PC-9 (cell line): ENCODE data around the gene CNTN4. TPM values are rescaled to one million over a fixed set of nuclear protein-coding genes. Genes with fewer than 3 reads are reported as not detected.

Experiments used
- BruUV-seq: library from RNA; stranded (reverse); fragments of 400-500 nt; replicated peaks from 2 replicates; lab custom pipeline; 2021; lab: Mats Ljungman, UMichigan
- CTCF ChIA-PET: fragments of 300-600 bp; sonication (Branson Sonifier 250); formaldehyde crosslinking; loops from one replicate; lab custom pipeline; 2022; ENCODE audit warnings: antibody characterized with exemption; lab: Charles Lee
- POLR2A ChIA-PET: fragments of 300-600 bp; sonication (Branson Sonifier 250); formaldehyde crosslinking; loops from one replicate; lab custom pipeline; 2022; ENCODE audit warnings: antibody characterized with exemption; ENCODE audit not compliant: unreplicated experiment; lab: Charles Lee
- DNase-seq, 2 experiments: peaks; one replicate each; pipeline versions ENCODE4 v3.0.0 to v3.0.0-alpha.2; 2015 to 2022; ENCODE audit warnings: mixed read lengths in 1 of 2
- H2AFZ ChIP-seq: fragments of 200-600 bp; sonication (generic); 2 replicates; pipeline ENCODE4 v1.8.1; 2017; ENCODE audit warnings: antibody characterized with exemption
- H3F3A ChIP-seq: fragments of 200-600 bp; sonication (generic); 2 replicates; pipeline ENCODE4 v1.8.1; 2017; ENCODE audit warnings: antibody characterized with exemption, mild to moderate bottlenecking, low read depth; ENCODE audit not compliant: insufficient read depth
- H3K27ac ChIP-seq: fragments of 200-600 bp; sonication (generic); 2 replicates; pipeline ENCODE4 v1.6.1; 2016; ENCODE audit warnings: mixed run types
- H3K27me3 ChIP-seq: fragments of 200-600 bp; sonication (generic); 2 replicates; pipeline ENCODE4 v1.6.1; 2016; ENCODE audit warnings: low read depth, mixed run types; ENCODE audit not compliant: insufficient read depth
- H3K36me3 ChIP-seq: fragments of 200-600 bp; sonication (generic); 2 replicates; pipeline ENCODE4 v1.6.1; 2016; ENCODE audit warnings: low read depth, mixed run types
- H3K4me1 ChIP-seq: fragments of 200-600 bp; sonication (generic); replicated peaks from 2 replicates; pipeline ENCODE4 v1.6.1; 2016; ENCODE audit warnings: mixed run types; ENCODE audit not compliant: insufficient read depth
- H3K4me2 ChIP-seq: fragments of 200-600 bp; sonication (generic); 2 replicates; pipeline ENCODE4 v1.6.1; 2017; ENCODE audit warnings: mixed run types
- H3K4me3 ChIP-seq: fragments of 200-600 bp; sonication (generic); 2 replicates; pipeline ENCODE4 v1.6.1; 2016; ENCODE audit warnings: mixed run types
- H3K79me2 ChIP-seq: fragments of 200-600 bp; sonication (generic); 2 replicates; pipeline ENCODE4 v1.6.1; 2017; ENCODE audit warnings: low read depth, mixed run types
- H3K9me2 ChIP-seq: fragments of 200-600 bp; sonication (generic); 2 replicates; pipeline ENCODE4 v1.8.1; 2017; ENCODE audit warnings: mild to moderate bottlenecking; ENCODE audit not compliant: insufficient read depth
- H3K9me3 ChIP-seq: fragments of 200-600 bp; sonication (generic); 2 replicates; pipeline ENCODE4 v1.8.1; 2016; ENCODE audit warnings: low read depth; ENCODE audit not compliant: insufficient read depth
- H4K20me1 ChIP-seq: fragments of 200-600 bp; sonication (generic); 2 replicates; pipeline ENCODE4 v1.8.1; 2017; ENCODE audit not compliant: insufficient read depth
- CTCF ChIP-seq: fragments of 200-600 bp; sonication (generic); conservative IDR thresholded peaks from 2 replicates; pipeline ENCODE4 v1.6.1; 2017; ENCODE audit warnings: mixed run types, antibody characterized with exemption, mild to moderate bottlenecking, moderate library complexity
- EZH2 ChIP-seq: fragments of 200-600 bp; sonication (generic); IDR thresholded peaks from 2 replicates; pipeline ENCODE4 v1.8.0; 2017; ENCODE audit warnings: antibody characterized with exemption, low read depth
- intact Hi-C: fragments of 100-400 bp; cut with micrococcal nuclease; formaldehyde crosslinking; loops from one replicate; pipeline ENCODE4 v1.10.0; 2022; ENCODE audit not compliant: unreplicated experiment
- total RNA-seq: library from RNA; stranded (reverse); gene quantifications from 2 replicates; pipeline ENCODE4 v1.2.3, GENCODE V29; 2021

The CNTN4 gene
- total RNA-seq, 1 experiment from 2014 or later = not detected

GRCh38 chr3:2454865-2455264, 356.2 kb downstream of the CNTN4 start:
- Histone ChIP-seq H3K4me2 (no peak overlapping the region), H2AFZ (no peak overlapping the region), H3K9me2 (no peaks in the 10 kb centered on the region), H3K79me2 (no peaks in the 10 kb centered on the region), H3K4me1 (no peaks in the 10 kb centered on the region), H3K36me3 (no peaks in the 10 kb centered on the region), H3K9me3 (no peaks in the 10 kb centered on the region), H3K4me3 (no peak overlapping the region), H3K27ac (no peak overlapping the region), H3K27me3 (no peaks in the 10 kb centered on the region), H3F3A (no peaks in the 10 kb centered on the region), H4K20me1 (no peaks in the 10 kb centered on the region)
- ChIA-PET POLR2A (no interaction called here), CTCF (no interaction called here)
- no TSS peak for BruUV-seq
- intact Hi-C loops = no loop called here
- no peak for TF ChIP-seq EZH2
- no peak for TF ChIP-seq CTCF
- DNase-seq = no peak

- no peaks in the 10 kb centered on the region for H3K27me3 ChIP-seq
- no peaks in the 10 kb centered on the region for H3K36me3 ChIP-seq
- no peaks in the 10 kb centered on the region for H3F3A ChIP-seq
- H3K9me2 ChIP-seq = no peaks in the 10 kb centered on the region
- ChIA-PET CTCF (no interaction called here), POLR2A (no interaction called here)
- no peak overlapping the region for H3K4me2 ChIP-seq
- H3K27ac ChIP-seq = no peak overlapping the region
- H2AFZ ChIP-seq = no peak overlapping the region
- H4K20me1 ChIP-seq = no peaks in the 10 kb centered on the region
- BruUV-seq = no TSS peak
- H3K79me2 ChIP-seq = no peaks in the 10 kb centered on the region
- no peaks in the 10 kb centered on the region for H3K4me1 ChIP-seq
- H3K4me3 ChIP-seq = no peak overlapping the region
- no peak for DNase-seq
- intact Hi-C loops = no loop called here
- no peaks in the 10 kb centered on the region for H3K9me3 ChIP-seq
- TF ChIP-seq EZH2 = no peak
- no peak for TF ChIP-seq CTCF
These were observed 358.1 kb downstream of the CNTN4 start for GRCh38 chr3:2456788-2457187.

GRCh38 chr3:2458816-2459215, 360.1 kb downstream of the CNTN4 start:
- POLR2A ChIA-PET = no interaction called here
- Histone ChIP-seq H3K4me2 (no peak overlapping the region), H2AFZ (no peak overlapping the region), H3K36me3 (no peaks in the 10 kb centered on the region), H3K9me3 (no peaks in the 10 kb centered on the region), H4K20me1 (no peaks in the 10 kb centered on the region), H3F3A (no peaks in the 10 kb centered on the region), H3K9me2 (no peaks in the 10 kb centered on the region), H3K27ac (no peak overlapping the region), H3K79me2 (no peaks in the 10 kb centered on the region), H3K4me1 (no peaks in the 10 kb centered on the region), H3K4me3 (no peak overlapping the region), H3K27me3 (no peaks in the 10 kb centered on the region)
- TF ChIP-seq EZH2 (no peak), CTCF (no peak)
- no peak for DNase-seq
- BruUV-seq = no TSS peak
- CTCF ChIA-PET = no interaction called here
- intact Hi-C loops = no loop called here
